Erythroblast (primary cell): ENCODE measurements around the gene FLNA.

Source experiments
- GATA1 ChIP-seq: IDR thresholded peaks from 2 replicates; pipeline ENCODE4 v1.6.1; 2011; ENCODE audit warnings: low read depth, mild to moderate bottlenecking, control low read depth, low read length, moderate library complexity
- POLR2A ChIP-seq: IDR thresholded peaks from 2 replicates; pipeline ENCODE4 v1.6.1; 2011; ENCODE audit warnings: mild to moderate bottlenecking, low read length

- no peak for TF ChIP-seq POLR2A
- no peak for TF ChIP-seq GATA1
Measured at GRCh38 chrX:154309041-154309775, 65.2 kb downstream of the FLNA start.
